Panc1 (cell line): ENCODE measurements around the gene PELI1. TPM values are rescaled to one million over a fixed set of nuclear protein-coding genes. Genes with fewer than 3 reads are reported as not detected.

Source experiments
- ATAC-seq: fragments of 200-7000 bp; cut with Tn5 transposase; 2 replicates; pipeline ENCODE4 v1.9.1; 2020; ENCODE audit warnings: mild to moderate bottlenecking, moderate library complexity
- BruUV-seq: library from RNA; stranded (reverse); fragments of 400-500 nt; replicated peaks from 2 replicates; lab custom pipeline; 2021; lab: Mats Ljungman, UMichigan
- CTCF ChIA-PET: fragments of 300-600 bp; sonication (Branson Sonifier 250); formaldehyde crosslinking; loops from one replicate; lab custom pipeline; 2022; ENCODE audit warnings: antibody characterized with exemption; lab: Charles Lee
- POLR2A ChIA-PET: fragments of 300-600 bp; sonication (Branson Sonifier 250); formaldehyde crosslinking; loops from one replicate; lab custom pipeline; 2022; ENCODE audit warnings: antibody characterized with exemption; lab: Charles Lee
- DNase-seq: peaks from one replicate; pipeline ENCODE4 v3.0.0-alpha.2; 2010; ENCODE audit warnings: low read depth, low spot score
- H3K27ac ChIP-seq: 2 replicates; pipeline ENCODE4 v1.5.1; 2011; ENCODE audit warnings: mild to moderate bottlenecking, low read length, inconsistent platforms
- H3K27me3 ChIP-seq: fragments of 200-500 bp; sonication (Bioruptor generic); 2 replicates; pipeline ENCODE4 v1.6.0; 2014; ENCODE audit warnings: low read length, inconsistent platforms; ENCODE audit not compliant: control insufficient read depth, insufficient read depth
- H3K36me3 ChIP-seq: fragments of 200-500 bp; sonication (Bioruptor generic); 2 replicates; pipeline ENCODE4 v1.5.1; 2014; ENCODE audit warnings: inconsistent platforms, mild to moderate bottlenecking, low read length, moderate library complexity; ENCODE audit not compliant: control insufficient read depth, insufficient read depth
- H3K4me1 ChIP-seq: 2 replicates; pipeline ENCODE4 v1.5.1; 2011; ENCODE audit warnings: inconsistent platforms, mild to moderate bottlenecking, low read length, moderate library complexity; ENCODE audit not compliant: control insufficient read depth, insufficient read depth
- H3K4me3 ChIP-seq, 2 experiments: 2 replicates each; pipeline ENCODE4 v1.5.1; 2011 to 2012; ENCODE audit warnings: low read depth in 2 of 2, low read length in 2 of 2, mild to moderate bottlenecking in 2 of 2, inconsistent platforms in 1 of 2, moderate library complexity in 1 of 2
- H3K9me3 ChIP-seq: fragments of 200-500 bp; sonication (Bioruptor generic); 2 replicates; pipeline ENCODE4 v1.5.1; 2014; ENCODE audit warnings: low read depth, mild to moderate bottlenecking, inconsistent platforms, low read length, moderate library complexity; ENCODE audit not compliant: control insufficient read depth, insufficient read depth
- CTCF ChIP-seq: fragments of 450-650 bp; IDR thresholded peaks from 2 replicates; pipeline ENCODE4 v1.5.1; 2017; ENCODE audit warnings: mild to moderate bottlenecking
- POLR2AphosphoS5 ChIP-seq: IDR thresholded peaks from 2 replicates; pipeline ENCODE4 v1.6.1; 2012; ENCODE audit warnings: mild to moderate bottlenecking, low read depth, low read length, moderate library complexity
- REST ChIP-seq, 2 experiments: IDR thresholded peaks; 2 replicates each; pipeline ENCODE4 v1.6.1; 2011 to 2012; ENCODE audit warnings: low read depth in 2 of 2, control low read depth in 1 of 2, low read length in 1 of 2, mild to moderate bottlenecking in 1 of 2, moderate library complexity in 1 of 2; ENCODE audit not compliant: insufficient read depth in 1 of 2
- SIN3A ChIP-seq: IDR thresholded peaks from 2 replicates; pipeline ENCODE4 v1.6.1; 2012; ENCODE audit warnings: low read depth, mild to moderate bottlenecking, low read length, moderate library complexity, borderline replicate concordance; ENCODE audit not compliant: insufficient read depth
- TCF7L2 ChIP-seq: IDR thresholded peaks from 2 replicates; pipeline ENCODE4 v1.6.1; 2011; ENCODE audit warnings: mild to moderate bottlenecking, low read depth, low read length, inconsistent platforms
- in situ Hi-C: cut with HindIII; loops from 2 replicates; pipeline ENCODE4 v1.10.0; 2016; ENCODE audit warnings: low sequenced_read_pairs, low pct_unique_long_range_greater_than_20kb
- intact Hi-C: fragments of 100-400 bp; cut with micrococcal nuclease; formaldehyde crosslinking; loops from one replicate; pipeline ENCODE4 v1.10.0; 2022; ENCODE audit not compliant: unreplicated experiment
- total RNA-seq: library from RNA; stranded (reverse); gene quantifications from one replicate; pipeline ENCODE4 v1.2.1, GENCODE V29; 2021; ENCODE audit not compliant: unreplicated experiment

The PELI1 gene
- total RNA-seq, 1 experiment from 2014 or later: 6.7 TPM

- POLR2A ChIA-PET: no interaction called here
- no peak for DNase-seq
- CTCF ChIA-PET: no interaction called here
- Histone ChIP-seq H3K36me3 (no peaks in the 10 kb centered on the region; the same call in 1 of the 2 replicates), H3K9me3 (no peaks in the 10 kb centered on the region), H3K4me3 (no peak overlapping the region), H3K4me1 (no peaks in the 10 kb centered on the region), H3K27me3 (no peaks in the 10 kb centered on the region), H3K27ac (no peak overlapping the region)
- BruUV-seq: no TSS peak
- intact Hi-C loops: no loop called here
- no peak for ATAC-seq
- no peak for TF ChIP-seq SIN3A
- no peak for TF ChIP-seq CTCF
- TF ChIP-seq TCF7L2: no peak
- TF ChIP-seq POLR2AphosphoS5: no peak
- TF ChIP-seq REST (IDR thresholded peaks at IDR 0.05; ENCODE audit: insufficient read depth in 1 of 2, low read depth in 2 of 2, low read length in 1 of 2): no peak
- in situ Hi-C loops: no loop called here
These were observed 51.7 kb downstream of the PELI1 start for GRCh38 chr2:64092502-64092901.

- Histone ChIP-seq H3K9me3 (no peaks in the 10 kb centered on the region), H3K27me3 (no peaks in the 10 kb centered on the region), H3K27ac (no peak overlapping the region), H3K4me1 (no peaks in the 10 kb centered on the region), H3K4me3 (no peak overlapping the region), H3K36me3 (no peaks in the 10 kb centered on the region; the same call in 1 of the 2 replicates)
- DNase-seq (no peak), ATAC-seq (no peak)
- no TSS peak for BruUV-seq
- in situ Hi-C loops: no loop called here
- intact Hi-C loops: no loop called here
- TF ChIP-seq REST (IDR thresholded peaks at IDR 0.05; ENCODE audit: insufficient read depth in 1 of 2, low read depth in 2 of 2, low read length in 1 of 2): no peak
- TF ChIP-seq TCF7L2: no peak
- TF ChIP-seq CTCF: no peak
- no peak for TF ChIP-seq SIN3A
- TF ChIP-seq POLR2AphosphoS5: no peak
- ChIA-PET CTCF (no interaction called here), POLR2A (no interaction called here)
These were observed 54.0 kb downstream of the PELI1 start for GRCh38 chr2:64090264-64090663.
